ENCODE data around the gene NOVA1.

- no peak for TF ChIP-seq POLR2AphosphoS5 (IDR thresholded peaks at IDR 0.05)
- TF ChIP-seq CTCF (IDR thresholded peaks at IDR 0.05; ENCODE audit: poor library complexity, severe bottlenecking) = no peak
- TF ChIP-seq EP300 (conservative IDR thresholded peaks at IDR 0.05; ENCODE audit: poor library complexity, severe bottlenecking) = no peak
- TF ChIP-seq RAD21 (conservative IDR thresholded peaks at IDR 0.05) = no peak
- TF ChIP-seq EZH2 (IDR thresholded peaks at IDR 0.05; ENCODE audit: borderline replicate concordance, insufficient read depth, low read length, poor library complexity, severe bottlenecking) = no peak
- TF ChIP-seq, protein P1, sequence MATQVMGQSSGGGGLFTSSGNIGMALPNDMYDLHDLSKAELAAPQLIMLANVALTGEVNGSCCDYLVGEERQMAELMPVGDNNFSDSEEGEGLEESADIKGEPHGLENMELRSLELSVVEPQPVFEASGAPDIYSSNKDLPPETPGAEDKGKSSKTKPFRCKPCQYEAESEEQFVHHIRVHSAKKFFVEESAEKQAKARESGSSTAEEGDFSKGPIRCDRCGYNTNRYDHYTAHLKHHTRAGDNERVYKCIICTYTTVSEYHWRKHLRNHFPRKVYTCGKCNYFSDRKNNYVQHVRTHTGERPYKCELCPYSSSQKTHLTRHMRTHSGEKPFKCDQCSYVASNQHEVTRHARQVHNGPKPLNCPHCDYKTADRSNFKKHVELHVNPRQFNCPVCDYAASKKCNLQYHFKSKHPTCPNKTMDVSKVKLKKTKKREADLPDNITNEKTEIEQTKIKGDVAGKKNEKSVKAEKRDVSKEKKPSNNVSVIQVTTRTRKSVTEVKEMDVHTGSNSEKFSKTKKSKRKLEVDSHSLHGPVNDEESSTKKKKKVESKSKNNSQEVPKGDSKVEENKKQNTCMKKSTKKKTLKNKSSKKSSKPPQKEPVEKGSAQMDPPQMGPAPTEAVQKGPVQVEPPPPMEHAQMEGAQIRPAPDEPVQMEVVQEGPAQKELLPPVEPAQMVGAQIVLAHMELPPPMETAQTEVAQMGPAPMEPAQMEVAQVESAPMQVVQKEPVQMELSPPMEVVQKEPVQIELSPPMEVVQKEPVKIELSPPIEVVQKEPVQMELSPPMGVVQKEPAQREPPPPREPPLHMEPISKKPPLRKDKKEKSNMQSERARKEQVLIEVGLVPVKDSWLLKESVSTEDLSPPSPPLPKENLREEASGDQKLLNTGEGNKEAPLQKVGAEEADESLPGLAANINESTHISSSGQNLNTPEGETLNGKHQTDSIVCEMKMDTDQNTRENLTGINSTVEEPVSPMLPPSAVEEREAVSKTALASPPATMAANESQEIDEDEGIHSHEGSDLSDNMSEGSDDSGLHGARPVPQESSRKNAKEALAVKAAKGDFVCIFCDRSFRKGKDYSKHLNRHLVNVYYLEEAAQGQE (IDR thresholded peaks at IDR 0.05; ENCODE audit: borderline replicate concordance) = no peak
- TF ChIP-seq TAF1 (IDR thresholded peaks at IDR 0.05; ENCODE audit: low read depth) = no peak
- no peak for TF ChIP-seq SMC3 (conservative IDR thresholded peaks at IDR 0.05; ENCODE audit: poor library complexity)
- no peak for TF ChIP-seq MXI1 (conservative IDR thresholded peaks at IDR 0.05; ENCODE audit: poor library complexity, severe bottlenecking)
Observed at GRCh38 chr14:26454105-26454504, 143.7 kb downstream of the NOVA1 start.

Data from neural cell (in vitro differentiated cells).